Measurements from ENCODE around the gene ACTN1. TPM values are rescaled to one million over a fixed set of nuclear protein-coding genes. Genes with fewer than 3 reads are reported as not detected.

ACTN1 gene
- total and polyA plus RNA-seq, 10 of the 15 experiments (the other 5 are each of a cell fraction or from before 2014, with no cell fraction given) = 0.14 to 39.4 (median 2.6) TPM

- H3K4me1 ChIP-seq (ENCODE audit: control insufficient read depth, insufficient read depth, low read length) = no peaks in the 10 kb centered on the region
- no peak overlapping the region for H3K27ac ChIP-seq (ENCODE audit: control insufficient read depth, insufficient read depth)
- H3K4me2 ChIP-seq (ENCODE audit: control insufficient read depth, insufficient read depth) = no peak overlapping the region
- H4K20me1 ChIP-seq (ENCODE audit: control insufficient read depth, insufficient read depth) = no peaks in the 10 kb centered on the region
- H3K4me3 ChIP-seq = no peak overlapping the region
- RAD21 ChIA-PET (ENCODE audit: unreplicated experiment) = interaction anchor here (1.8 kb wide), 1 partner anchor 89 kb away, joined by 8 read pairs; no protein-coding TSS in a partner anchor
- TF ChIP-seq EP300 (IDR thresholded peaks at IDR 0.05; ENCODE audit: borderline replicate concordance in 1 of 2, control insufficient read depth in 1 of 2, low read depth in 2 of 2, low read length in 2 of 2) (no peak), E4F1 (IDR thresholded peaks at IDR 0.05; ENCODE audit: borderline replicate concordance, partially characterized antibody) (no peak), SMAD1 (IDR thresholded peaks at IDR 0.05; ENCODE audit: low read depth, partially characterized antibody) (no peak), EZH2 (IDR thresholded peaks at IDR 0.05; ENCODE audit: borderline replicate concordance, control insufficient read depth, low read depth, low read length) (no peak), CBX3 (IDR thresholded peaks at IDR 0.05; ENCODE audit: borderline replicate concordance, low read depth) (no peak), PKNOX1 (IDR thresholded peaks at IDR 0.05) (no peak), SMARCA5 (IDR thresholded peaks at IDR 0.05) (no peak), MYC (IDR thresholded peaks at IDR 0.05; ENCODE audit: insufficient read depth, insufficient read length, insufficient replicate concordance, low read length, severe bottlenecking) (no peak), NBN (IDR thresholded peaks at IDR 0.05) (no peak), MEF2A (IDR thresholded peaks at IDR 0.05; ENCODE audit: insufficient read depth, low read depth, low read length) (no peak), SMAD5 (IDR thresholded peaks at IDR 0.05; ENCODE audit: low read depth) (no peak), MEF2B (IDR thresholded peaks at IDR 0.05; ENCODE audit: partially characterized antibody, poor library complexity, severe bottlenecking) (no peak)
- DNase-seq (ENCODE audit: low read depth, low spot score) = no peak
- SMC1A ChIA-PET (ENCODE audit: uncharacterized antibody, unreplicated experiment) = no interaction called here
- no peaks in the 10 kb centered on the region; a peak in 2 of 4 replicates for H3K27me3 ChIP-seq (replicated peaks in 1 of 2; ENCODE audit: control insufficient read depth in 2 of 2, insufficient read depth in 2 of 2, low read length in 1 of 2)
- no peak overlapping the region for H2AFZ ChIP-seq (ENCODE audit: control insufficient read depth, low read depth, low read length)
- POLR2A ChIA-PET = no interaction called here
- in situ Hi-C loops (cut with MboI) (no loop called here), intact Hi-C loops (cut with micrococcal nuclease; ENCODE audit: unreplicated experiment) (no loop called here)
- CTCF ChIA-PET = interaction anchor here (0.7 to 2.0 kb wide), 5 partner anchors 16 to 98 kb away, joined by 3 to 13 read pairs (median 4); no protein-coding TSS in a partner anchor
- no peak overlapping the region for H3K9ac ChIP-seq (ENCODE audit: control insufficient read depth, insufficient read depth, low read length)
- H3K79me2 ChIP-seq (ENCODE audit: control insufficient read depth, insufficient read depth, low read length) = no peaks in the 10 kb centered on the region
- H3K36me3 ChIP-seq (ENCODE audit: control insufficient read depth in 2 of 2, insufficient read depth in 2 of 2, low read length in 1 of 2) = no peaks in the 10 kb centered on the region
- FAIRE-seq = no peak
- BruUV-seq (replicated peaks) = no TSS peak
- H3K9me3 ChIP-seq (replicated peaks; ENCODE audit: control insufficient read depth, insufficient read depth, low read length) = no peaks in the 10 kb centered on the region
- no peak for ATAC-seq
- 16% methylated on average over 2 of the region's 2 CpGs for WGBS (ENCODE audit: insufficient coverage, insufficient replicate concordance, low lambda C conversion rate, missing lambda C conversion rate)
Observed at GRCh38 chr14:69001375-69001774, 22.3 kb upstream of the ACTN1 start.

Data from GM12878 (cell line).